ENCODE data around the gene NID1.

GRCh38 chr1:236038034-236038433 is 26.9 kb downstream of the NID1 start:
- TF ChIP-seq, protein P1, sequence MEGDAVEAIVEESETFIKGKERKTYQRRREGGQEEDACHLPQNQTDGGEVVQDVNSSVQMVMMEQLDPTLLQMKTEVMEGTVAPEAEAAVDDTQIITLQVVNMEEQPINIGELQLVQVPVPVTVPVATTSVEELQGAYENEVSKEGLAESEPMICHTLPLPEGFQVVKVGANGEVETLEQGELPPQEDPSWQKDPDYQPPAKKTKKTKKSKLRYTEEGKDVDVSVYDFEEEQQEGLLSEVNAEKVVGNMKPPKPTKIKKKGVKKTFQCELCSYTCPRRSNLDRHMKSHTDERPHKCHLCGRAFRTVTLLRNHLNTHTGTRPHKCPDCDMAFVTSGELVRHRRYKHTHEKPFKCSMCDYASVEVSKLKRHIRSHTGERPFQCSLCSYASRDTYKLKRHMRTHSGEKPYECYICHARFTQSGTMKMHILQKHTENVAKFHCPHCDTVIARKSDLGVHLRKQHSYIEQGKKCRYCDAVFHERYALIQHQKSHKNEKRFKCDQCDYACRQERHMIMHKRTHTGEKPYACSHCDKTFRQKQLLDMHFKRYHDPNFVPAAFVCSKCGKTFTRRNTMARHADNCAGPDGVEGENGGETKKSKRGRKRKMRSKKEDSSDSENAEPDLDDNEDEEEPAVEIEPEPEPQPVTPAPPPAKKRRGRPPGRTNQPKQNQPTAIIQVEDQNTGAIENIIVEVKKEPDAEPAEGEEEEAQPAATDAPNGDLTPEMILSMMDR (IDR thresholded peaks at IDR 0.05 in 8 of 11, conservative IDR thresholded peaks at IDR 0.05 in 3 of 11): no peak
- no peak for TF ChIP-seq POLR2A (IDR thresholded peaks at IDR 0.05)

All from spleen (tissue), 7 donors.